GM12878 (cell line): Measurements from ENCODE around the gene SULF2. TPM values are rescaled to one million over a fixed set of nuclear protein-coding genes. Genes with fewer than 3 reads are reported as not detected.
A peak's percentile ranks its signal among the peaks of the same experiment; 100 is the strongest.

Experiments
- ATAC-seq: fragments of 200-7000 bp; cut with Tn5 transposase; 3 replicates; pipeline ENCODE4 v1.9.1; 2020; ENCODE audit warnings: mild to moderate bottlenecking, moderate library complexity
- BruUV-seq: library from RNA; stranded (reverse); fragments of 400-500 nt; replicated peaks from 2 replicates; lab custom pipeline; 2021; lab: Mats Ljungman, UMichigan
- CTCF ChIA-PET: fragments of 300-600 bp; sonication (Branson Sonifier 250); formaldehyde crosslinking; extraction: SDS; loops from one replicate; lab custom pipeline; 2021; ENCODE audit warnings: inconsistent platforms; lab: Yijun Ruan, JAX
- POLR2A ChIA-PET: fragments of 350-600 bp; formaldehyde crosslinking; extraction: SDS; loops from one replicate; lab custom pipeline; 2021; ENCODE audit warnings: inconsistent platforms; lab: Charles Lee
- RAD21 ChIA-PET: fragments of 300-600 bp; sonication (Branson Sonifier 250); formaldehyde crosslinking; loops from one replicate; lab custom pipeline; 2023; ENCODE audit warnings: antibody characterized with exemption; ENCODE audit not compliant: unreplicated experiment; lab: Charles Lee
- SMC1A ChIA-PET: fragments of 300-600 bp; sonication (Branson Sonifier 250); formaldehyde crosslinking; loops from one replicate; lab custom pipeline; 2023; ENCODE audit not compliant: unreplicated experiment, uncharacterized antibody; lab: Charles Lee
- DNase-seq: peaks from one replicate; pipeline ENCODE4 v3.0.0-alpha.2; 2011; ENCODE audit warnings: low read depth, low spot score
- FAIRE-seq: peaks from 3 replicates; lab custom pipeline; 2011; peaks lifted over from hg19 to GRCh38; lab: Jason Lieb, UNC
- H2AFZ ChIP-seq: 2 replicates; pipeline ENCODE4 v1.6.0; 2011; ENCODE audit warnings: low read depth, low read length, control low read depth; ENCODE audit not compliant: control insufficient read depth
- H3K27ac ChIP-seq: 2 replicates; pipeline ENCODE4 v1.5.1; 2011; ENCODE audit warnings: control low read depth; ENCODE audit not compliant: control insufficient read depth, insufficient read depth
- H3K27me3 ChIP-seq, 2 experiments: replicated peaks in 1 of 2; 2 replicates each; pipeline versions ENCODE4 v1.6.0 to v1.6.1; 2011; ENCODE audit warnings: low read length in 1 of 2; ENCODE audit not compliant: control insufficient read depth in 2 of 2, insufficient read depth in 2 of 2
- H3K36me3 ChIP-seq, 2 experiments: 2 replicates each; pipeline ENCODE4 v1.5.1; 2011; ENCODE audit warnings: low read length in 1 of 2; ENCODE audit not compliant: control insufficient read depth in 2 of 2, insufficient read depth in 2 of 2
- H3K4me1 ChIP-seq: 2 replicates; pipeline ENCODE4 v1.6.1; 2011; ENCODE audit warnings: mild to moderate bottlenecking, low read length, moderate library complexity, mixed read lengths; ENCODE audit not compliant: control insufficient read depth, insufficient read depth
- H3K4me2 ChIP-seq: 2 replicates; pipeline ENCODE4 v1.6.0; 2011; ENCODE audit warnings: control low read depth; ENCODE audit not compliant: control insufficient read depth, insufficient read depth
- H3K4me3 ChIP-seq: fragments of 200-600 bp; sonication (generic); 2 replicates; pipeline ENCODE4 v1.5.1; 2016
- H3K79me2 ChIP-seq: 2 replicates; pipeline ENCODE4 v1.6.0; 2011; ENCODE audit warnings: low read length; ENCODE audit not compliant: control insufficient read depth, insufficient read depth
- H3K9ac ChIP-seq: 2 replicates; pipeline ENCODE4 v1.8.0; 2011; ENCODE audit warnings: low read length, control low read depth, mixed read lengths; ENCODE audit not compliant: control insufficient read depth, insufficient read depth
- H3K9me3 ChIP-seq: replicated peaks from 3 replicates; pipeline ENCODE4 v1.5.1; 2011; ENCODE audit warnings: mild to moderate bottlenecking, low read length; ENCODE audit not compliant: control insufficient read depth, insufficient read depth
- H4K20me1 ChIP-seq: 2 replicates; pipeline ENCODE4 v1.6.0; 2011; ENCODE audit not compliant: control insufficient read depth, insufficient read depth
- ETV6 ChIP-seq, 2 experiments: fragments of 450-650 bp in 1 of 2; IDR thresholded peaks in 1 of 2; conservative IDR thresholded peaks in 1 of 2; 2 replicates each; pipeline ENCODE4 v1.6.1; 2014; ENCODE audit warnings: antibody characterized with exemption in 1 of 2, borderline replicate concordance in 1 of 2, low read depth in 1 of 2, mild to moderate bottlenecking in 1 of 2, moderate library complexity in 1 of 2
- MTA2 ChIP-seq: fragments of 450-650 bp; IDR thresholded peaks from 2 replicates; pipeline ENCODE4 v1.6.1; 2016; ENCODE audit warnings: low read depth, mild to moderate bottlenecking, moderate library complexity
- NFXL1 ChIP-seq: fragments of 450-650 bp; IDR thresholded peaks from 2 replicates; pipeline ENCODE4 v1.6.1; 2017; ENCODE audit warnings: antibody characterized with exemption, mild to moderate bottlenecking, borderline replicate concordance
- NFYA ChIP-seq: IDR thresholded peaks from 2 replicates; pipeline ENCODE4 v1.6.1; 2011; ENCODE audit warnings: low read depth, mild to moderate bottlenecking, low read length, improper control_type of control experiment, borderline replicate concordance
- NR2C2 ChIP-seq: IDR thresholded peaks from 2 replicates; pipeline ENCODE4 v1.6.1; 2011; ENCODE audit warnings: borderline replicate concordance, low read depth; ENCODE audit not compliant: control insufficient read depth, insufficient read length
- NR2F1 ChIP-seq: fragments of 450-650 bp; conservative IDR thresholded peaks from 2 replicates; pipeline ENCODE4 v1.6.1; 2017; ENCODE audit warnings: mild to moderate bottlenecking
- SIX5 ChIP-seq: IDR thresholded peaks from 2 replicates; pipeline ENCODE4 v1.6.1; 2011; ENCODE audit warnings: mild to moderate bottlenecking, low read depth, low read length, moderate library complexity; ENCODE audit not compliant: severe bottlenecking
- TAF1 ChIP-seq: IDR thresholded peaks from 2 replicates; pipeline ENCODE4 v1.6.1; 2011; ENCODE audit warnings: mild to moderate bottlenecking, low read depth, low read length, borderline replicate concordance
- WGBS: methylation state at CpG from one replicate; pipeline ENCODE4 v1.1.6; 2016; ENCODE audit warnings: low lambda C conversion rate; ENCODE audit not compliant: insufficient replicate concordance, insufficient coverage; ENCODE audit errors: missing lambda C conversion rate; 5-methylcytosine and 5-hydroxymethylcytosine counted together
- in situ Hi-C: fragments of 300-500 bp; cut with MboI; formaldehyde crosslinking; loops from 9 replicates; pipeline ENCODE4 v1.14.3; 2018; ENCODE audit warnings: mixed read lengths
- intact Hi-C: fragments of 100-400 bp; cut with micrococcal nuclease; formaldehyde crosslinking; loops from one replicate; pipeline ENCODE4 v1.14.2; 2022; ENCODE audit not compliant: unreplicated experiment
- polyA plus RNA-seq, 11 experiments: library from polyadenylated mRNA; depleted of rRNA in 4 of 11; unstranded in 6 of 11; stranded (reverse) in 5 of 11; fragments of >200 nt; fragmentation: Nextera tagmentation in 4 of 11; fragmentation: Illumina TruSeq in 1 of 11; extraction: Ambion mirVana in 4 of 11; extraction: Trizol in 1 of 11; gene quantifications; 1 replicate in 1 of 11; 2 replicates in 10 of 11; pipeline versions ENCODE4 v1.2.1 to v1.2.3, GENCODE V29; 2011 to 2016; ENCODE audit warnings: inconsistent platforms in 2 of 11, missing spikeins in 2 of 11, low read depth in 1 of 11
- total RNA-seq, 4 experiments: library from RNA; depleted of rRNA in 3 of 4; stranded (reverse); fragments of >200 nt in 3 of 4; fragmentation: Illumina TruSeq in 1 of 4; extraction: Trizol in 1 of 4; gene quantifications; 2 replicates each; pipeline versions ENCODE4 v1.2.1 to v1.2.3, GENCODE V29; 2013 to 2021
- TF ChIP-seq, protein P1 (sequence below): fragments of 450-650 bp; IDR thresholded peaks from 2 replicates; pipeline ENCODE4 v1.6.1; 2017; ENCODE audit warnings: mild to moderate bottlenecking, moderate library complexity
- TF ChIP-seq, protein P2 (sequence below): fragments of 150-350 bp; IDR thresholded peaks from 2 replicates; pipeline ENCODE4 v1.6.1; 2014; ENCODE audit warnings: mild to moderate bottlenecking, low read depth, low read length

SULF2 gene
- total and polyA plus RNA-seq, 10 of the 15 experiments (the other 5 are each of a cell fraction or from before 2014, with no cell fraction given), result 0.69 to 4.1 (median 1.6) TPM

DNA sequence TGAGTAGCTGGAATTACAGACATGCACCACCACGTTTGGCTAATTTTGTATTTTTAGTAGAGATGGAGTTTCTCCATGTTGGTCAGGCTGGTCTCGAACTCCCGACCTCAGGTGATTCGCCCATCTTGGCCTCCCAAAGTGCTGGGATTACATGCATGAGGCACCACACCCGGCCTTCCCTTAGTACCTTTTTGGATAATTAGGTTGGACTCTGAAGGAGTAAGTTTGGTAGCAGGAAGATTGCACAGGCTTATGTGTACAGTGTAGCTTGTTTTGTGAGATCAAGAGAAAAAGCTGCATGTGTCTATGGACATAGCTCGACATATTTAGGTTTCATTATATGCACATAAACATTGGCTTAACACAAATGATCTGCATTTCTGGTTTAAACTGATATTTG lies 166.8 kb downstream of the SULF2 start:
- FAIRE-seq (no peak), DNase-seq (no peak), ATAC-seq (no peak)
- Histone ChIP-seq H3K27me3 (no peaks in the 10 kb centered on the region), H2AFZ (no peak overlapping the region), H3K9me3 (no peaks in the 10 kb centered on the region; the same call in 2 of the 3 replicates), H3K27ac (no peak overlapping the region), H3K4me2 (no peak overlapping the region), H3K79me2 (peaks cover 58% of the 10 kb centered on the region), H4K20me1 (no peaks in the 10 kb centered on the region), H3K36me3 (peaks cover under 1 to 13% of the 10 kb centered on the region in 2 experiments; a peak in 3 of 4 replicates), H3K4me3 (no peak overlapping the region), H3K9ac (no peak overlapping the region), H3K4me1 (peaks cover 10% of the 10 kb centered on the region)
- 69% methylated on average over 6 of the region's 6 CpGs for WGBS
- ChIA-PET CTCF (interaction anchor here (0.9 to 4.8 kb wide), 3 partner anchors 8 to 355 kb away, joined by 3 to 64 read pairs (median 7); no protein-coding TSS in a partner anchor), SMC1A (interaction anchor here (1.2 to 4.5 kb wide), 10 partner anchors 9 to 346 kb away, joined by 3 to 42 read pairs (median 9); partner anchors contain the start of gene NCOA3), RAD21 (interaction anchor here (1.3 to 3.9 kb wide), 2 partner anchors 132 to 235 kb away, joined by 5 to 56 read pairs; no protein-coding TSS in a partner anchor), POLR2A (interaction anchor here (0.6 kb wide), 1 partner anchor 63 kb away, joined by 5 read pairs; no protein-coding TSS in a partner anchor)
- intact Hi-C loops, result no loop called here
- in situ Hi-C loops, result no loop called here
- TF ChIP-seq, protein P1, sequence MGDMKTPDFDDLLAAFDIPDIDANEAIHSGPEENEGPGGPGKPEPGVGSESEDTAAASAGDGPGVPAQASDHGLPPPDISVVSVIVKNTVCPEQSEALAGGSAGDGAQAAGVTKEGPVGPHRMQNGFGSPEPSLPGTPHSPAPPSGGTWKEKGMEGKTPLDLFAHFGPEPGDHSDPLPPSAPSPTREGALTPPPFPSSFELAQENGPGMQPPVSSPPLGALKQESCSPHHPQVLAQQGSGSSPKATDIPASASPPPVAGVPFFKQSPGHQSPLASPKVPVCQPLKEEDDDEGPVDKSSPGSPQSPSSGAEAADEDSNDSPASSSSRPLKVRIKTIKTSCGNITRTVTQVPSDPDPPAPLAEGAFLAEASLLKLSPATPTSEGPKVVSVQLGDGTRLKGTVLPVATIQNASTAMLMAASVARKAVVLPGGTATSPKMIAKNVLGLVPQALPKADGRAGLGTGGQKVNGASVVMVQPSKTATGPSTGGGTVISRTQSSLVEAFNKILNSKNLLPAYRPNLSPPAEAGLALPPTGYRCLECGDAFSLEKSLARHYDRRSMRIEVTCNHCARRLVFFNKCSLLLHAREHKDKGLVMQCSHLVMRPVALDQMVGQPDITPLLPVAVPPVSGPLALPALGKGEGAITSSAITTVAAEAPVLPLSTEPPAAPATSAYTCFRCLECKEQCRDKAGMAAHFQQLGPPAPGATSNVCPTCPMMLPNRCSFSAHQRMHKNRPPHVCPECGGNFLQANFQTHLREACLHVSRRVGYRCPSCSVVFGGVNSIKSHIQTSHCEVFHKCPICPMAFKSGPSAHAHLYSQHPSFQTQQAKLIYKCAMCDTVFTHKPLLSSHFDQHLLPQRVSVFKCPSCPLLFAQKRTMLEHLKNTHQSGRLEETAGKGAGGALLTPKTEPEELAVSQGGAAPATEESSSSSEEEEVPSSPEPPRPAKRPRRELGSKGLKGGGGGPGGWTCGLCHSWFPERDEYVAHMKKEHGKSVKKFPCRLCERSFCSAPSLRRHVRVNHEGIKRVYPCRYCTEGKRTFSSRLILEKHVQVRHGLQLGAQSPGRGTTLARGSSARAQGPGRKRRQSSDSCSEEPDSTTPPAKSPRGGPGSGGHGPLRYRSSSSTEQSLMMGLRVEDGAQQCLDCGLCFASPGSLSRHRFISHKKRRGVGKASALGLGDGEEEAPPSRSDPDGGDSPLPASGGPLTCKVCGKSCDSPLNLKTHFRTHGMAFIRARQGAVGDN, result no peak
- no peak for TF ChIP-seq NR2C2
- TF ChIP-seq TAF1, result no peak
- TF ChIP-seq, protein P2, sequence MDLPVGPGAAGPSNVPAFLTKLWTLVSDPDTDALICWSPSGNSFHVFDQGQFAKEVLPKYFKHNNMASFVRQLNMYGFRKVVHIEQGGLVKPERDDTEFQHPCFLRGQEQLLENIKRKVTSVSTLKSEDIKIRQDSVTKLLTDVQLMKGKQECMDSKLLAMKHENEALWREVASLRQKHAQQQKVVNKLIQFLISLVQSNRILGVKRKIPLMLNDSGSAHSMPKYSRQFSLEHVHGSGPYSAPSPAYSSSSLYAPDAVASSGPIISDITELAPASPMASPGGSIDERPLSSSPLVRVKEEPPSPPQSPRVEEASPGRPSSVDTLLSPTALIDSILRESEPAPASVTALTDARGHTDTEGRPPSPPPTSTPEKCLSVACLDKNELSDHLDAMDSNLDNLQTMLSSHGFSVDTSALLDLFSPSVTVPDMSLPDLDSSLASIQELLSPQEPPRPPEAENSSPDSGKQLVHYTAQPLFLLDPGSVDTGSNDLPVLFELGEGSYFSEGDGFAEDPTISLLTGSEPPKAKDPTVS, result no peak
- TF ChIP-seq ETV6 (conservative IDR thresholded peaks at IDR 0.05 in 1 of 2, IDR thresholded peaks at IDR 0.05 in 1 of 2; ENCODE audit: borderline replicate concordance in 1 of 2, low read depth in 1 of 2), result peak in 1 of 2 experiments; percentile 77; a peak in 1 of 4 replicates
- TF ChIP-seq NR2F1, result no peak
- TF ChIP-seq NFXL1, result peak; percentile 75; the same call in 1 of the 2 replicates
- no peak for TF ChIP-seq SIX5
- no peak for TF ChIP-seq NFYA
- TF ChIP-seq MTA2, result no peak
- no TSS peak for BruUV-seq
